ENCODE results near the gene KSR1.

DNA sequence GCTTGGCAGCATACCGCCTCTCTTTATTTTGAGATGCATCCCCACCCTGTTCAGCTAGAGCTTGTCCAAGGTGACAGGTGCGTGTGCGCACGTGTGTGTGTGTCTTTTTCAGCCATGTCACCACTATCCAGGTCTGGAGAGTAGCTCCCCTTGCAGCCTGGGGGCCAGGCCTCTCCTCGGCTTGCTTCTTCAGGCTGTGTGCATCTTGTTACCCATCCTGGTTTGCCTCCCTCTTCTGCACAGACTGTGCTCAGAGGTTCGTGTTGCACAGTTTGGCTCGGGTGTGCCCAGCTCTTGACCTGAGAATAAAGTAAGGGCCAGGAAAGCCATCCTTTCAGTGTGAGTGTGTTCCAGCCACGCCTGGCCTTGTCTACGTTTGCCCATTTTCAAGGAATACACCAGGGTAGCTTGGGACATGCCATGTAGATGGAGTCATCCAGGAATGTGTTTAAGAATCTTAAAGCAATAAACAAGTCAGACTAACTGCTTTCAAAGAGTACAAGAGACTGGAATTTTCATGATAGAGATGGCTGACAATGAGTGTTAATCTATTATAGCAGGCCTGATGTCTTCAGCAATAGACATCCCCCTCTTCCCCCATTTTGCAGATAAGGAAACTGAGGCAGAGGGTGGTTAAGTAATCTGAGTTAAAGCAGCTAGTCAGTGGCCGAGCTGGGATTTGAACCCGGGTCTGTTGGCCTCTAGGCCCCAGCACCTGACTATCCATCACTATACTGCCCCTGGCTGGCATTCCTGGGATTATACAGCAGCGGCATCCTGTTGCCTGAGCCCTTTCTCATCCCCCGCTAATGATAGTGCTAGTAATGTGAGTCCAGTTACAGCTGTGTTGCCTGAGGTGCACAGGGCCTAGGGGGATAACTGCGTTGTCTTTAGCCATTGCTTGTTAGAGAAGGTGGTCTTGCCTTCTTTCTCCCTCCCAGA lies 77.9 kb downstream of the KSR1 start:
- TF ChIP-seq CTCF (IDR thresholded peaks at IDR 0.05): no peak
- TF ChIP-seq POLR2AphosphoS5 (IDR thresholded peaks at IDR 0.05; ENCODE audit: low read depth, low read length): no peak
- TF ChIP-seq SIN3A (IDR thresholded peaks at IDR 0.05; ENCODE audit: borderline replicate concordance, insufficient read depth, low read depth, low read length): no peak
- TF ChIP-seq, protein P1, sequence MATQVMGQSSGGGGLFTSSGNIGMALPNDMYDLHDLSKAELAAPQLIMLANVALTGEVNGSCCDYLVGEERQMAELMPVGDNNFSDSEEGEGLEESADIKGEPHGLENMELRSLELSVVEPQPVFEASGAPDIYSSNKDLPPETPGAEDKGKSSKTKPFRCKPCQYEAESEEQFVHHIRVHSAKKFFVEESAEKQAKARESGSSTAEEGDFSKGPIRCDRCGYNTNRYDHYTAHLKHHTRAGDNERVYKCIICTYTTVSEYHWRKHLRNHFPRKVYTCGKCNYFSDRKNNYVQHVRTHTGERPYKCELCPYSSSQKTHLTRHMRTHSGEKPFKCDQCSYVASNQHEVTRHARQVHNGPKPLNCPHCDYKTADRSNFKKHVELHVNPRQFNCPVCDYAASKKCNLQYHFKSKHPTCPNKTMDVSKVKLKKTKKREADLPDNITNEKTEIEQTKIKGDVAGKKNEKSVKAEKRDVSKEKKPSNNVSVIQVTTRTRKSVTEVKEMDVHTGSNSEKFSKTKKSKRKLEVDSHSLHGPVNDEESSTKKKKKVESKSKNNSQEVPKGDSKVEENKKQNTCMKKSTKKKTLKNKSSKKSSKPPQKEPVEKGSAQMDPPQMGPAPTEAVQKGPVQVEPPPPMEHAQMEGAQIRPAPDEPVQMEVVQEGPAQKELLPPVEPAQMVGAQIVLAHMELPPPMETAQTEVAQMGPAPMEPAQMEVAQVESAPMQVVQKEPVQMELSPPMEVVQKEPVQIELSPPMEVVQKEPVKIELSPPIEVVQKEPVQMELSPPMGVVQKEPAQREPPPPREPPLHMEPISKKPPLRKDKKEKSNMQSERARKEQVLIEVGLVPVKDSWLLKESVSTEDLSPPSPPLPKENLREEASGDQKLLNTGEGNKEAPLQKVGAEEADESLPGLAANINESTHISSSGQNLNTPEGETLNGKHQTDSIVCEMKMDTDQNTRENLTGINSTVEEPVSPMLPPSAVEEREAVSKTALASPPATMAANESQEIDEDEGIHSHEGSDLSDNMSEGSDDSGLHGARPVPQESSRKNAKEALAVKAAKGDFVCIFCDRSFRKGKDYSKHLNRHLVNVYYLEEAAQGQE (IDR thresholded peaks at IDR 0.05; ENCODE audit: insufficient read depth in 1 of 2, low read depth in 2 of 2, low read length in 1 of 2): no peak
- no peak for TF ChIP-seq TCF7L2 (IDR thresholded peaks at IDR 0.05; ENCODE audit: low read depth, low read length)

Data from Panc1 (cell line).